ENCODE results near the gene CDH20.

Gene CDH20

GRCh38 chr18:61308004-61308403 is 25.2 kb upstream of the CDH20 start:
- H3K4me3 ChIP-seq (ENCODE audit: low read depth, low read length) = no peak overlapping the region
- TF ChIP-seq, protein P1, sequence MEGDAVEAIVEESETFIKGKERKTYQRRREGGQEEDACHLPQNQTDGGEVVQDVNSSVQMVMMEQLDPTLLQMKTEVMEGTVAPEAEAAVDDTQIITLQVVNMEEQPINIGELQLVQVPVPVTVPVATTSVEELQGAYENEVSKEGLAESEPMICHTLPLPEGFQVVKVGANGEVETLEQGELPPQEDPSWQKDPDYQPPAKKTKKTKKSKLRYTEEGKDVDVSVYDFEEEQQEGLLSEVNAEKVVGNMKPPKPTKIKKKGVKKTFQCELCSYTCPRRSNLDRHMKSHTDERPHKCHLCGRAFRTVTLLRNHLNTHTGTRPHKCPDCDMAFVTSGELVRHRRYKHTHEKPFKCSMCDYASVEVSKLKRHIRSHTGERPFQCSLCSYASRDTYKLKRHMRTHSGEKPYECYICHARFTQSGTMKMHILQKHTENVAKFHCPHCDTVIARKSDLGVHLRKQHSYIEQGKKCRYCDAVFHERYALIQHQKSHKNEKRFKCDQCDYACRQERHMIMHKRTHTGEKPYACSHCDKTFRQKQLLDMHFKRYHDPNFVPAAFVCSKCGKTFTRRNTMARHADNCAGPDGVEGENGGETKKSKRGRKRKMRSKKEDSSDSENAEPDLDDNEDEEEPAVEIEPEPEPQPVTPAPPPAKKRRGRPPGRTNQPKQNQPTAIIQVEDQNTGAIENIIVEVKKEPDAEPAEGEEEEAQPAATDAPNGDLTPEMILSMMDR (IDR thresholded peaks at IDR 0.05; ENCODE audit: low read depth, low read length, missing control alignments) = no peak
- DNase-seq (ENCODE audit: low read depth) = no peak

DNA sequence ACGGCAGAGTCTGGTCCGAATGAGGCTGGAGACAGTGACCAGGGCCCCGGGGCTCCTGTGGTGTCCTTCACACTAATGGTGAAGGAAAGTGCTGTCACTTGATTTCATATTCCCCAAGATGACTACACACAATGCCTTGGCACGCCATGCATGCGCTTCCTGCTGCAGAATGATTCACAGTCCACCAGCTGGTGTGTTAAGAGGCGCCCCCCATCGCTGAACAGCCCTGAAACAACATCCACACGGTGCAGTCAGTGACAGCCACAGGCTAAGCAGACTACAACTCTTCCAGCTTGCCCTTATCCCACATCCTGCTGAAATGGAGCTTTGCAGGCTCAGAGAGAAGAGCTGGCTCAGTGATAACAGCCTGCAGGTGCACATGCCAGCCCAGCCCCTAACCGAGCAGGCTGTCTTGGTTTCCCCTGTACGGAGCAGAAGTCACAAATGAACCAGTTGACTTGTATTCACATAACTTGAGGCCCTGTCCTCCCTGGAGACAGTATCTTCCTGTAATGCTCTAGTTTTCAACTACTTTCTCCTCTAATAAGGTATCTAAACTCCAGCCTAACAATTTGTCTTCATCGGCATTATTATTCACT is 24.3 kb upstream of the CDH20 start:
- TF ChIP-seq, protein P1 (IDR thresholded peaks at IDR 0.05; ENCODE audit: low read depth, low read length, missing control alignments) = no peak
- no peak overlapping the region for H3K4me3 ChIP-seq (ENCODE audit: low read depth, low read length)
- no peak for DNase-seq (ENCODE audit: low read depth)

DNA sequence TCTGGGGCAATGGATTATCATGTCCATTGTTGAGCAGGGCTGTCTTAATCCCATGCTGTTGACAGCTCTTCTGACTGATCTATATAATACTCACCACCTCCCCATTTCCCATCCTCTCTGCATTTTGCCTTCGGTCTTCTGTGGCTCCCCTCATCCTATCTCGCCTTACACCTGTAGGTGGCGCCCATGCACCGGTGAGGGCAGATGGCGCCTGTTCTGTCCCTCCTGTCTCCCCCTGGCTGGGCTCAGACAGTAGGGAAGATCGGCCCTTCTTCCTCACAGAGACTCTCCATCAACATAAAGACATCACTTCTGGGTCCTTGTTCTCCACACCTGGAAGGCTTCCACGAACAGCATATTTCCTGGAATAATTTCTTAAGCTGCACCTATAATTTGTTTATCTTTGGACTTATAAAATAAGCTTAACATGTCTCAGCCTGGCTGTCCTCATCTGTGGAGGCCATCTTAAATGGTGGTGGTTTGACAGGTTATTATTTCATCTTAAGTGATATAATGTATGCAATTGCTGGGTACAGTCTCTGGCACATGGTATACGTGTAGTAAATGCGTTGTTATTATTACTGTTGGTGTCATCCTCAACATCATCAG is 10.9 kb upstream of the CDH20 start:
- no peak overlapping the region for H3K4me3 ChIP-seq (ENCODE audit: low read depth, low read length)
- TF ChIP-seq, protein P1 (IDR thresholded peaks at IDR 0.05; ENCODE audit: low read depth, low read length, missing control alignments) = peak; percentile 88
- no peak for DNase-seq (ENCODE audit: low read depth)

DNA sequence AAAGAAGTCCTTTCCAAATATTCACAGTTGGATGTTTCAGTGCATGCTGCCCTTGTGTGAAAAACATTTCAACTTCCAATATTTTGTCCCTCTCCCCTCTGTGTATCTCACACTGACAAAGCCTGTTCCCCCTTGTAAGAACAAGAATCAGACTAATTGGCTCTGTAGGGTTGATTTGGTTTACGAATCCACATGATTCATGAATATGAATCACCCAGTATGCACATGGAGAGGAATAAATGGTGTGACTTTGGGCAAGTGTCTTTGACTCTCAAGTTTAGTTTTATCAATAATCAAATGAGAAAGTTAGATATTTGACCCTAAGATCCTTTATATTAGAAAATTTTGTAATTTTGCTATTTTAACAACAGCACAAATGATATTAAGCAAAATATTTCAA is 9.3 kb upstream of the CDH20 start:
- TF ChIP-seq, protein P1 (IDR thresholded peaks at IDR 0.05; ENCODE audit: low read depth, low read length, missing control alignments) = no peak
- no peak for DNase-seq (ENCODE audit: low read depth)

DNA sequence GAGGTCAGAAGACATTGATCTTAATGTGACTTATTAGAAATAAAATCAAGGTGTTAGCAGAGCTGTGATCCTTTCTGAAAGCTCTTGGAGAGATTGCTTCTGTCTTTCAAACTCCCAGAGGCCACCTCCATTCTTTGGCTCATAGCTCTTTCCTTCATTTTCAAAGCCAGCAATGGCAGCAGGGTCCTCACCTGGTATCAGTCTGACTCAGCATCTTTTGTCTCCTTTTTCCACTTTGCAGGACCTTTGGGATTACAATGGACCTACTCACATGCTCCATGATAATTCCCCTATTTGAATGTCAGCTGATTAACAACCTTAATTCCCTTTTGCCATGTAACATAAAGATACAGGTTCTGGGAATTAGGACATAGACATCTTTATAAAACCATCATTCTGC is 6.8 kb upstream of the CDH20 start:
- H3K4me3 ChIP-seq (ENCODE audit: low read depth, low read length) = no peak overlapping the region
- TF ChIP-seq, protein P1 (IDR thresholded peaks at IDR 0.05; ENCODE audit: low read depth, low read length, missing control alignments) = no peak
- DNase-seq (ENCODE audit: low read depth) = no peak

More for the DNA sequence above, 9.3 kb upstream of the CDH20 start:
- H3K4me3 ChIP-seq (ENCODE audit: low read depth, low read length) = no peak overlapping the region

DNA sequence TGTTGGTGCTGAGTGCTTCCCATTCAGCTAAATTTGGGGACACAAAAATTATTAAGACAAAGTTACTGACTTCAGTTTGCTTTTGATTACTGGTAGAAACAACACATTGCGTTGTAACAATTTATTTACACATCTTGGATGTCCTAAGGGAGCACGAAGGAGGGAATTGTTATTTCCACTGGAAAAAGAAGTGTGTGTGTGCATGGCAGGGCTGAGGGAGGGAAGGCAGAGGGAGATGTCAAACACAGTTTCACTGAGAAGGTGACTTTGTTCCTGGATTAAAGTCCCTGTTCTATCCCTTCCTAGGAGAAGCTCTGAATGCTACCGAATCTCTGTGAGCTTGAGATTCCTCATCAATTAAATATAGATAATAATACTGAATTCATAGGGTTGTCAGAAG is 3.8 kb upstream of the CDH20 start:
- H3K4me3 ChIP-seq (ENCODE audit: low read depth, low read length) = no peak overlapping the region
- TF ChIP-seq, protein P1 (IDR thresholded peaks at IDR 0.05; ENCODE audit: low read depth, low read length, missing control alignments) = no peak
- DNase-seq (ENCODE audit: low read depth) = no peak

GRCh38 chr18:61331051-61331450 is 2.2 kb upstream of the CDH20 start:
- no peak for DNase-seq (ENCODE audit: low read depth)
- TF ChIP-seq, protein P1 (IDR thresholded peaks at IDR 0.05; ENCODE audit: low read depth, low read length, missing control alignments) = no peak
- no peak overlapping the region for H3K4me3 ChIP-seq (ENCODE audit: low read depth, low read length)

All from GM12864 (cell line).